HG03432 (cell line): ENCODE measurements around the gene TGIF2.
"Not testable (repeated sequence)": the region's sequence is repeated elsewhere in the genome, so short reads cannot be mapped to it uniquely, and the experiment has no call there.

Source experiments
- ATAC-seq: cut with Tn5 transposase; IDR thresholded peaks from one replicate; pipeline ENCODE4 v1.9.1; 2021; ENCODE audit warnings: mild to moderate bottlenecking, moderate library complexity; ENCODE audit not compliant: unreplicated experiment

Gene TGIF2

DNA sequence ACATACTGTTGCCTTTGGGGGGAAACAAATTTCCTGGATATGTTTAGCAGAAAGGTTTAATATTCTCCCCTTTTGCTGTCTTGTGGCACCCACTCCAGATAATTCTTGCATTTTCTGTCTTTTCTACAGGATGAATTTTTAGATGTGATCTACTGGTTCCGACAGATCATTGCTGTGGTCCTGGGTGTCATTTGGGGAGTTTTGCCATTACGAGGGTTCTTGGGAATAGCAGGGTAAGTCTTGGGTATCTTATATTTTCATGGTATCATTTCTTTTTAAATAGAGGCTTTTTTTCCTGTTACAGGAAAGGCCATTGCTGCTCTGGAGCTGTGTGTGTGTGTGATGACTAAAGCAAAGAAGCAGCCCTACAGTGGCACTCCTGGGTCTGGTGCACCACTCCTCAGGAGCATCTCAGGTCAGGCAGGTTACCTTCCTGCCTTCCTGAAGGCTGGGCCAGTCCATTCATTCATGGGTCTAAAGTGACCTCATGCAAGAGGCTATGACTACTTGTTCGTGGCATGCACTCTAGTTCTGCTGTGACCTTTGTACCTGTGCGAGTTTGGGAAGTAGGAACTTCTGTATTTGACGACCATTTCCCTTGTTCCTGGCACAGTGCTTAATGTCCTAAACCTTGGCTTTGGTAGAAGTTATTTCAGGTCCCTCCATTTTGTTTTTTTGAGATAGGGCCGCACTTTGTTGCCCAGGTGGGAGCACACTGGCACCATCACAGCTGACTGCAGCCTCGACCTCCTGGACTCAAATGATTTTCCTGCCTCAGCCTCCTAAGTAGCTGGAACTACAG is 34.4 kb downstream of the TGIF2 start:
- no peak for ATAC-seq

DNA sequence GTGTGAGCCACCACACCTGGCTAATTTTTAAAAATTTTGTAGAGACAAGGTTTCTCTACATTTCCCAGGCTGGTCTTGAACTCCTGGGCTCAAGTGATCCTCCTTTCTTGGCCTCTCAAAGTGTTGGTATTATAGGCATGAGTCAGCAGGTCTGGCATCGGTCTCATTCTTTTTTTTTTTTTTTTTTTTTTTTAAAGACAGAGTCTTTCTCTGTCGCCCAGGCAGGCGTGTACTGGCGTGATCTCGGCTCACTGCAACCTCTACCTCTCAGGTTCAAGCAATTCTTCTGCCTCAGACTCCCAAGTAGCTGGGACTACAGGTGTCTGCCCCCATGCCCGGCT is 35.0 kb downstream of the TGIF2 start:
- not testable (repeated sequence) for ATAC-seq

DNA sequence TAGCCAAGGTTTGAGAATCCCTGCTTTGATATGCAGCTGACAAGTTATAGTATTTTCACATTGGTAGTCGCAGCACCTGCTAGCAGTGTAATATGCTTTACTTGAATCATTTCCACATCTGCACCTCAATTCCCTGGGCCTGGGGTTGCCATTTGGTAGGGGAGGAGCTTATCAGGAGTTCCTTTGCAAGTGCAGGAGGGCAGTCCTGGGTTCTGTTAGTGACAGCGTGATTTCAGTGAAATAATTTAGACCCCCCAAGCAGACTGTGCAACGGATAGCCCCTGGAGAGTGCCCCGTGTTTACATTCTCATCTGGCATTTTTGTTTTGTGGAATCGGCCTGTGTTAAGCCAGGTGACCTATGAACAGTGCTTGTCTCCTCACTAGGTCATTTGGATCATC is 38.2 kb downstream of the TGIF2 start:
- ATAC-seq: no peak

DNA sequence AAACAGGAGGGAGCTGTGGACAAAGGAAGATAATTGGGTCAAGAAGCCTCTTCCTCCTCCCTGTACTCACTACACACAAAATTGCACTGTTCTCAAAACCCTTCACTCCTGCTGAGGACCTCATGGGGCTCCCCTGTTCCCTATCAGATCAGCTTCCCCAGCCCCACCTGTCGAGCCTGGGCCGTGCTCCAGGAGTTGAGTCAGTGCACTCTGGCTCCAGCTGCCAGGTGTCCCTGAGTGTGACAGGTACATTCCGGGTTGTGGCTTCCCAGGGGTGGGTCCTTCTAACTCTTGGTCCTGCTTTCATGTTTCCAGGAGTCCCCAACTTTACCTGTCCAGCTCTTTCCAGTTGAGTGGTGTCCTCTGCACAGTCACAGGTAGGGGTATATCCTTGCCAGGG is 40.6 kb downstream of the TGIF2 start:
- ATAC-seq: no peak

DNA sequence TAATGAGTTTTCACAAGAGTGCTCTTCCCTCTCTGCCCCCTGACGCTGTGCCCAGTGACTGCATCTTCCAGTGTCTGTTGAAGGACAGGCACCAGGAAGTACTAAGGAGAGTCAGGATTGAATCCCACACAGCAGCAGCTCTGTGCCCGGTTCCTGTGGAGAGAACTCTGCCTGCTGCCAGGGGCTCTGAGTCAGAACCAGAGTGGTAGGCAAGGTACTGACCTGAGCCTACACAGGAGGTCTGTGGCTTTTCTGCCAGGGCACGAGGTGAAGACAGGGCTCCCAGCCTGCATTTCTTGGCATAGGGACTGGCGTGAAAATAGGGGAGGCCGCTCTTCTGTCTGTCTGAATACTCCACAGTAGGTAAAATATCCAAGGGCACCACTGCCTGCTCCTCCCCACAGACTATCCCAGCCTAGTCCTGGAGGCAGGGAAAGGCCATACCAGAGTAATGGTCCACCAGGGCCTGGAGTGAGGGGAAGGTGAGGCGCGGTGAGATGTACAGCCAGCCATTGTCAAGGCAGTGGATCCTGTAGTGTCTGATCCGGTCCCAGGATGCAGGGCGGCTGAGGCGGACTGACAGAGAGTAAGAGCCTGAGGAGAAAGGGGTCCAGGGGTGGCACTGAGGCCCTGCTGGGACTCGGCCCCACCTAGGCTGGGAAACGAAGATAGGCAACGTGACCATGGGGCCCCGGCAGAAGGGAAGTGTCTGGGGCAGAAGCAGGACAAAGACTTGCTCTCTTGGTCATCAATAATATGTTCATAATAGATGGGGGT is 41.6 kb downstream of the TGIF2 start:
- ATAC-seq: no peak

DNA sequence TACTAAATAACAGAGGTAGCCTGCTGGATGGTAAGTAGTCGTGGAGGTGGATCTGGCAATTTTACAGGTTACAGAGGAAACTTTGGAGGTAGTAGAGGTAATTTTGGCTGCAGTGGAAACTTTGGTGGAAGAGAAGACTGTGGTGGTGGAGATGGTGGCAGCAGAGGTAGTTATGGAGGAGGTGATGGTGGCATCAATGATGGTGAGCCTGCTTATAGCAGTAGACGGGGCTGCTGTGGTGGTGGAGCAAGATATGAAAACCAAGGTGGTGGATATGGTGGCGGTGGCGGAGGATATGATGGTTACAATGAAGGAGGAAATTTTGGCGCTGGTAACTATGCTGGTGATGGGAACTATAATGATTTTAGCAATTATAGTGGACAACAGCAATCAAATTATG is 47.5 kb downstream of the TGIF2 start:
- ATAC-seq: no peak

DNA sequence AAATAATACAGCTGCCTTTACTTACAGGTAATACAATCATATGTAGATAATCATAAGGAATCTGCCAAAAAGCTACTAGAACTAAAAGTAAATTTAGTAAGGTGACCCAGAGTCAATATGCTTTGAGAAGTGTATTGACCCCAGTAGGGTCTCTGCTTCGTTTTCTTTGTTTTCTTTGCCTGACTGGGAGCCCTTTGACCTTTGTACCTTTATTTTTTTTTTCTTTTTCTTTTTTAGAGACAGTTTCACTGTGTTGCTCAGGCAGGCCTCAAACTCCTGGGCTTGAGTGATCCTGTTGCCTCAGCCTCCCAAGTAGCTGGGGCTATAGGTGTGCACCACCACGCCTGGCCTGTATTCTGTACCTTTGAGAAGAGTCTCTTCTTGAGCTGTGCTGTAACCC is 50.0 kb downstream of the TGIF2 start:
- no peak for ATAC-seq

DNA sequence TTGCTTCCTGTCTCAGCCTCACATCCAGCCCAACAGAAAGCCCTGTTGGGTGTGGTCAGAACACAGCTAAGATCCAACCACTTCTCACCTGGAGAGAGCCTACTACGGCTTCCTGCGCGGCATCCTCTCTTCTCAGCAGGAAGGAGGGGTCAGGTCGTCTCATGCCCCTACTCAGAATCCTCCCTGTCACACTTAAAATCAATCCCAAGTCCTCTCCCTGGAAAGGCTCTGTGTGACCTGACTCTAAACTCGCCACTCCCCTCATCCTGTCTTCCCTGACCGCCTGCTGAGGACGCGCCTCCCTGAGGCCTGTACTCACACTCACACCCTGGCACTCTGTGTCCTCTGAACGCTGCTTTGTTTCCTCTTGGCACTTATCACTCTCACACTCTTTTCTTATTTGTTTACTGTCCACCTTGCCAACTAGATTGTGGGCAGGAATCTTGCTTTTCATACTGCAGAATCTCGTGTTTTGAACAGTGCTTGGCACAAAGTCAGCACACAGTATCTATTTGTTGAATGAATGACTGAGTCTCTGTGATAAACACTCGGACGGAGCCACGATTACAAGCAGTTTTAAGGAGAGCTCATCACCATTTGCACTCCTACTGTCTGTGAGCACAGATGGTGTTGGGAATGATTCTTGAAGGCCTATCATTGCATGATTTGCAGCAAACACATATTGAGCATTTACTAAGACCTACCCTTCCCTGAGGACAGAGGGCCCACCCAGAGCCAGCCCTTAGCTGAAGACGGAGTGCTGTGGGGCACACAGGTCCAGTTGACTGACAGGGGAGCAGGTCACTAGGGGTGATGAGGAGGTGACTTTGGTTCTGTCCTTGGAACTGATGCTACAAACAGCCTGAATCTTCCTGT is 50.9 kb downstream of the TGIF2 start:
- no peak for ATAC-seq

DNA sequence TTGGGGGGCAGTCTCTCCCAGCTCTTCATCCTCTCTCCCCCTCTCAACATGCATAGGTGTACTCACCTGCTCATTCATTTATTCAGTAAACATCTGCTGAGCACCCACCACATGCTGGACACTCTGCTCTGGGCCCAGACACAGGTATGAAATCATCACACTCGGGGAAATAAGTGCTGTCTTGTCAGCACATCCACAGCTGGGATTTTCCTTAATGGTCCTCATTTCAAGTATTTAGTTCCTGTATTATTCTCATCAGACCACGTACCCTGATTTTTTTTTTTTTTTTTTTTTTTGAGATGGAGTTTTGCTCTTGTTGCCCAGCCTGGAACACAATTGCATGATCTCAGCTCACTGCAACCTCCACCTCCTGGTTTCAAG is 51.5 kb downstream of the TGIF2 start:
- no peak for ATAC-seq

DNA sequence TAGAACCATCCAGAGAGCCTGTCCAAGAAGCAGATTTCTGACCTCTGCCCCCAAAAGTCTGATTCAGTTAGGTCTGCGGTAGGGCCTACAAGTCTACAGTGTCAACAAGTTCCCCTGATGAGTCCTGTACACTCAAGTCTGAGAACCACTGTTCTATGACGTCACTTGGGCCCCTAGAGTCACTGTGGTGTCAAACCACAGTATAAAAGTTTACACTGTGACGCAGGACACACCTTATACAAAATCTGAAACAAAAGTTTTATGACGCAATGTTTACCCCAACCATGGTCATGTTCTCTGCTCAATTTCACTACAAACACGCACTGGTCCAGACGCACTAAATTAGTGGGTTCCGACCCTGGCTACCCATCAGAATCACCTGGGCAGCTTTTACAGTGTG is 54.7 kb downstream of the TGIF2 start:
- ATAC-seq: no peak

DNA sequence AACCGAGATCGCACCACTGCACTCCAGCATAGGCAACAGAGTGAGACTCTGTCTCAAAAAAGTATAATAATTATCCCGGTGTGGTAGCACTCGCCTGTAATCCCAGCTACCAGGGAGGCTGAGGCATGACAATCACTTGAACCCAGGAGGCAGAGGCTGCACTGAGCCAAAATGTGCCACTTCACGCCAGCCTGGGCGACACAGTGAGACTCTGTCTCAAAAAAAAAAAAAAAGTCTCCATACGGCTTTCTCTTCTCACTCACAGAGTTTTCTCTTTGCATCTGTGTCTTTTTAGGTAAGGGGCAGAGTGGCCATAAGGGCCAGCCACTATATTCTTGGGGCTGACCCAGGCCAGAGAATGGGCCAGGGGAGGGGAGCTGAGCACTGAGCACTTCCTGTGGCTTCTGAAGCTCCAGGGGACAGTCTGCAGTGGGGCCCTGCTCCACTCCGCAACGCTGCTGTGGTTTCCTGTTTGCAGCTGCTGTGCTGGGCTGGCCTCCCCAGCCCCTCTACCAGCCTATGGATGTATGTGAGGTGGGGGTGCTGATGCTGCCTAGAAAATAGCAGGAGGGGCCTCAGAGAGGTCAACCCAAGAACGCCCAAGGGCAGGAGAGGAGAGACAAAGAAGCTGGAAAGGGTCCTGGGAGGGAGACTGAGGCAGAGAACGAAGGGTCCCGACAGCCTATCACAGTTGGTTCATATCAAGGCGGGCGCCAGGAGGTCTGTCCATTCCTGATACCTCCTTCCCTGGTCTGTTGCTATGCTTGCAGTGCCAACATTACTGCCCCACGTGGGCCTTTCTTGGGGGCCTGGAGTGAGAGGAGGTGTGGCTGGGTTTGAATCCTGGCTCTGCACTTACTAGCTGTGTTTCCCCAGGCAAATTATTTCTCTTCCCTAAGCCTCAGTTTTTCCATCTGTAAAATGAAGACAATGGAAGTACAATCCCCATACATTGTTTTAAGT is 56.6 kb downstream of the TGIF2 start:
- no peak for ATAC-seq

DNA sequence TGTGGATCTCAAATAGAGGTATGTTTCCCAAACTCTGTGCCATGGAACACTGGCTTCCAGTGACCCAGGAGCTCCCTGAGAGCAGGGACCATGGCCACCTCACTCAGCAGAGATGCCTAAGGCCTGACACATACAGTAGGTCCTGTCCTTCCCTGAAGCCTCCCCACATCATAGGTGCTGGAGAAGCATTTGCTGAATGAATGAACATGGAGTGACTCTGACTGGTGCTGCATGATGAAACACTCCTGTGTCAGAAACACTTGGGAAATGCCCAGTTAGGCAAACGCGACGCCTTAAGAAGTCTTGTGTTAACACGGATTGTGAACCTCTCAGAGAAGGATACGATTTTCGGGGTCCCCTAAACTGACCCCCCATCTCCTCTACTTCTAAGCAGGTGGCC is 58.2 kb downstream of the TGIF2 start:
- ATAC-seq: no peak

DNA sequence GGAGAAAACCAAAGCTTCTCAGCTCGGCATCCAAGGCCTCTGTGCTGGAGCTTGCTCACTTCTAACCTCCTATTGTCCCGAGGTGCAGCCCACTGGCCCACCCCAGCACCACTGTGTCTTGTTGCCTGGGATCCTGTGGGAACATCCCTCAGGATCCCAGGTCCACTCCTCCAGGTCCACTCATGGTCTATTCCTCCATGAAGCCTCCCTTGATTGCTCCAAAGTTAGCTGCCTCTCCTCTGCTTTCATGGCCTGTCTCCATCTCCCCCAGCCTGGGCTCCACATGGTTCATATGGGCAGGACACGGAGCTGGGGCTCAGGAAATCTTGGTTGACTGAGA is 58.7 kb downstream of the TGIF2 start:
- no peak for ATAC-seq

DNA sequence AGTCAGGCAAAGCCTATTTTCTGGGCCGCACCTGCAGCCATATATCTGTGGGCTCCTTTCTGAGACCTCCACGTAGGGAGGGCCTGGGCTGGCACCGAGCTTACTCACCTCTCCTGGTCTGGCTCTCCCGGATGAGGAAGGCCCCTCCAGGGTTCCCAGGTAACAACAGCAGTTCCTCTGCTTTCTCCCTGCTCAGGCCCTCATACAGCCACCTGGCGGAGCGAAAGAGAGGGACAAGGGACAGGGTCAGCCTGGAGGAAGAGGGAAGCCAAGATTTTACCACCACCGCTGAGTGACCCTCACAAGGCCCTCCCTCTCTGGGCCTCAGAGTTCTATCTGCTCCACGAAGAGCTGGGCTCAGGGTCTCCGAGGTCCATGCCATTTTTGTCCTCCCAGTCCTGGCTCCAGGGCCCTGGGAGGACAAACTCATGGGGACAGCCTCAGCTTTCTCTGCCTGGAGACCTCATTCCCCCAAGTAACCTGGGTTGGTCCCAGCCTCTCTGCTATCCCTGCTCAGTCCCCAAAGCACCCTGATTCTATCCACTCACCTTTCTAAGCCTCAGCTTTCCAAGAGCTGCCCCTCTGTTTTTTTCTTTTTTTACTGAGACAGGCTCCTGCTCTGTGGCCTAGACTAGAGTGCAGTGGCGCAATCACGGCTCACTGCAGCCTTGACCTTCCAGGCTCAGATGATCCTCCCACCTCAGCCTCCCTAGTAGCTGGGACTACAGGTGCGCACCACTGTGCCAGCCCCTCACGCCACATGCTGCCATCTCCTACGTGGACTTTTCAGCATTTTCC is 59.3 kb downstream of the TGIF2 start:
- ATAC-seq: no peak

DNA sequence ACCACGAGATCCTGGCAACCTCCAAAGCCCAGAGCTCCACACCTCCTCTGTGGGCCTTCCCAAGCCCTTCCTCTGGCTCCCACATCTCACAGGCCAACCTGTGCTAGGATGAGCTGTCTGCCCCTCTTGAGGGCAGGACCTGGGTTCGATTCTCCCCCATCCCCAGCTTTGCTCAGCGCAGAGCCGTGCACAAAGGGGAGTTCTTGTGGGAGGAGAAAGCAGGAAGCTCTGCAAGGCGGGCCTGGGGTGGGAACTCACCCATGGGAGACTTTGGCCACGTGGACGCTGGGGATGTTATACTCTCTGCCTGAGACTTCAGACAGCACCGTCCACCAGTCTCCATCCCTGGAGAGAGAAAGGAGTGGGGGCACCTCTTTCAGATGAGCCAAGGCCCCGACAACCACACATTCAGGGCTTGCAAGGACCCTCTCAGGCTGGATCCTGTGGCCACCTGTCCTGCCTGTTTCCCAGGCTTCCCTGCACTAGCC is 59.9 kb downstream of the TGIF2 start:
- ATAC-seq: no peak

DNA sequence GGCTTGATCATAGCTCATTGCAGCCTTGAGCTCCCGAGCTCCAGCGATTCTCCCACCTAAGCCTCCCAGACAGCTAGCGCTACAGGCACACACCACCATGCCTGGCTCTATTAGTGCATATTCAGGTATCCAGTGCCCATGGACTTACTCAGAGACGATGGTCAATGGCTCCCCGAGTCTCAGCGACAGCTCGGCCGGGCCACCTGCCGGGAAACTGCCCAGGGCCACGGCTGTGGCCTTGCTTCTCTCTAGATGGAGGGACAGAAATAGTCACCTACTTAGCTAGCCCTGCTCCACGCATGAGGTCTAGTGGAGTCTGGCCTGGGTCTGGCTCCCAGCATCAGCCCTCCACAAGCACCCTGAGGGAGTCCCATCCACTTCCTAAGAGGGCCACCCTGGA is 60.9 kb downstream of the TGIF2 start:
- ATAC-seq: no peak

DNA sequence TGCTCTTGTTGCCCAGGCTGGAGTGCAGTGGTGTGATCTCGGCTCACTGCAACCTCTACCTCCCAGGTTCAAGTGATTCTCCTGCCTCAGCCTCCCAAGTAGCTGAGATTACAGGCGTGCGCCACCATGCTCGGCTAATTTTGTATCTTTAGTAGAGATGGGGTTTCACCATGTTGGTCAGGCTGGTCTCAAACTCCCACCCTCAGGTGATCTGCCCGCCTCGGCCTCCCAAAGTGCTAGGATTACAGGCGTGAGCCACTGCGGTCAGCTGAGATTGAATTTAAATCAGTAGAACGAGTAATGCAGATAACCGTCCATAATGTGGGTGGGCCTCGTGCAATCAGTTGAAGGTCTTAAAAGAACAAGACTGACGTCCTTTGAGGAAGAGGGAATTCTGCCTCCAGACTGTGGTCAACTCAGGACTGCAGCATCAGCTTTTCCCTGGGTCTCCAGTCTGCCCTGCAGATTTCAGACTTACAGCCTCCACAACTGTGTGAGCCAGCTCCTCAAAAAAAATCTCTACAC is 65.5 kb downstream of the TGIF2 start:
- not testable (repeated sequence) for ATAC-seq

DNA sequence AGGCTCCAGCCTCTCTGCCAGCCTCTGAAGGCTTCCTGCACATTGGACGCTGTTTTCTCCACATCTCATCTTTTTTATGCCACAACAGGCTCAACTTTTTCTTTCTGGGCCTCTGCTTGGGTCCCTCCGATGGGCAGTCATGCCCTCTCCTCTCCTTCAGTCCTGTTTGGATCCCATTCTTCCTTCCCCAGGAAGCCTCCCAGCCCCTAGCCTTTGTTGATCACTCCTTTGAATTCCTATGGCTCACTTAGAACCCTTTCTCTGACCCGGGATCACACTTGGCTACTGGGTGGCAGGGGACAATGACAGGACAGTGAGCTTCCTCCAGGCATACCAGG is 68.1 kb downstream of the TGIF2 start:
- ATAC-seq: no peak

DNA sequence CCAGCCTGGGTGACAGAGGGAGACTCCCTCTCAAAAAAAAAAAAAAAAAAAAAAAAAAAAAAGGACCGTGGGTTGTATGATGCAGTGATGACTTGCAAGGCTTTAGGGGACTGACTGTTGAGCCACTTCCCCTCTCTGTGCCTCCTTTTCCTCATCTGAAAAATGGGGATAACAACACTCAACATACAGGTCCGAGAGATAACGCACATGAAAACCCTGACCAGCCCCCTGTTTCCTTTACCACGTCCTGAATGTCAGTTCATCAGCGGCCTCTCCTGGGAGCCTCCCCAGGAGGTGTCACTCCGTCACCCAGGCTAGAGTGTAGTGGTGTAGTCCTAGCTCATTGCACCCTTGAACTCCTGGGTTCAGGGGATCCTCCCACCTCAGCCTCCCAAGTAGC is 68.7 kb downstream of the TGIF2 start:
- no peak for ATAC-seq
